Activated CD4-positive, alpha-beta T cell treated with anti-CD3 and anti-CD28 coated beads for 4 hours (primary cell): ENCODE measurements around the gene MGLL.
"Not testable (repeated sequence)": the region's sequence is repeated elsewhere in the genome, so short reads cannot be mapped to it uniquely, and the experiment has no call there.

Experiments used
- DNase-seq, 2 donors: peaks; one replicate each; pipeline ENCODE4 v3.0.0-alpha.2; 2020

Gene MGLL

DNA sequence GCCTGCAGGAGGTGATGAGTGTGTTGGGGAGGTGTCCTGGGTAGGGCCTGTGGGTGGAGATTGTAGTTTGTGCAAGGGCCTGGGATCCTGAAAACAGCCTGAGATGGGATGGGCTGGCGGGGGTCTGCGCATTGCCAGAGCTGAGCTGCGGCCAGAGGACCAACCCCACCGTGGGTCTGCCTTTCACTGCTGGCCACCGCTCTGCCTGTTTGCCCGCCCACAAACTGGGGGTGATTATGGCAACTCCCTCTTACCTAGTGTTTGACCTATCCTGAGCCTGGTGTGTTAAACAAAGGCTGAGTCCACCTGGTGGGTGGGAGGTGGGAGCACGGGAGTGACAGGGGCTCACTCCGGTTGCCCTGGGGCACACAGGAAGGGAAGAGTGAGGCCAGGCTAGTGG, 139.8 kb downstream of the MGLL start:
- DNase-seq, result no peak

DNA sequence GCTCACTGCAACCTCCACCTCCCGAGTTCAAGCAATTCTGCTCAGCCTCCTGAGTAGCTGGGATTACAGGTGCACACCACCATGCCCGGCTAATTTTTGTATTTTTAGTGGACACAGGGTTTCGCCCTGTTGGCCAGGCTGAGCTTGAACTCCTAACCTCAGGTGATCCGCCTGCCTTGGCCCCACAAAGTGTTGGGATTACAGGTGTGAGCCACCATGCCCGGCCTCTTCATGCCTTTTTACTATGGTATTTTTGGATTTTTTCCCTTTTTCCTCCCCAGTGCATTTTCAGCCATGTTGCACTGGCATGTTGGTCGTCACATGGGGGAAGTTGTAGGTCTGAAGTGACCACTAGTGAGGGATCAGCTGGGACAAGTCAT, 140.2 kb downstream of the MGLL start:
- not testable (repeated sequence) for DNase-seq

- DNase-seq, result no peak
Measured at GRCh38 chr3:127680798-127681221, 141.5 kb downstream of the MGLL start.

DNA sequence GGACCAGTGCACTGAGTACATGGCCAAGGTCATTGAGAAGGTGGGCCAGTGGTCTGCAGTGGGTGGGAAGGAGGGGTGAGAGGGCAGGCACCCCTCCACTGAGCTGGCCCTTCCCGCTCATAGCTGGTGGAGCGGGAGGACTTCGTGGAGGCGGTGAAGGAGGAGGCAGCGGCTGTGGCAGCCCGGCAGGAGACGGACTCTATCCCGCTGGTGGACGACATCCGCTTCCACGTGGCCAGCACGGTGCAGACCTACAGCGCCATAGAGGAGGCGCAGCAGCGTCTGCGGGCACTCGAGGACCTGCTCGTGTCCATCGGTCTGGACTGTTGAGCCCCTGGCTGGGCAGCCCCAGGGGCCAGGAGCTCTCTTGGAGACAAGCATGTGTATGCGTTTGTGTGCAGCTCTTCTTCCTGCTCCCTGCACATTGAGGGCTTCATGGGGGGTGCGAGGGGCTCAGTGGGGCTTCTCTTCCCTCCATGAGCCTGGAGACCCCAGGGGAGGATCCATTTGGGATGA, 142.1 kb downstream of the MGLL start:
- DNase-seq, result no peak

DNA sequence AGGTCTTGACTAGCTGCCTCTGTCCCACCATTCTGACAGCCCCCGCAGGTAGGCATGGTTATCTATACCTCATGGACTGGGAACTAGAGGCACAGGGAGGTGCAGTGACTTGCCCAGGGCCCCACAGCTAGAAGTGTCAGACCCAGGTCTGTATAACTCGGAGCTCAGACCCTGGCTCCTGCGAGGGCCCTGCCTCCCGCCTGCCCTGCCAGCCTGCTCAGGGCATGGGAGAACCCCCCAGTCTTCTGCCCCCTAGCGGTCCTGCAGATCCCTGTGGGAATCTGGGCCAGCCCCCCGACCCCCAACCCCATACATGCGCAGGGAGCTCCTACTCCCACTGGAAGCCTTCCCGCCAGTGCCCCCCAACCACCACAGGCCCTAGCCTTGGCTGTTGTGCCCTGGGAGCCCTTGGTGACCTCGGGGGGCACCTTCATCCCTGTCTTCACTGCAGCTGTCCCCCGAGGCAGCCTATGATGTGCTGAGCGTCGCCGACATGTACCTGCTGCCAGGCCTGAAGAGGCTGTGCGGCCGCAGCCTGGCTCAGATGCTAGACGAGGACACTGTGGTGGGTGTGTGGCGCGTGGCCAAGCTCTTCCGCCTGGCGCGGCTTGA, 142.7 kb downstream of the MGLL start:
- no peak for DNase-seq

- no peak for DNase-seq
Measured at GRCh38 chr3:127678611-127679533, 143.4 kb downstream of the MGLL start.

GRCh38 chr3:127678315-127678599, 144.1 kb downstream of the MGLL start:
- DNase-seq, result no peak

DNA sequence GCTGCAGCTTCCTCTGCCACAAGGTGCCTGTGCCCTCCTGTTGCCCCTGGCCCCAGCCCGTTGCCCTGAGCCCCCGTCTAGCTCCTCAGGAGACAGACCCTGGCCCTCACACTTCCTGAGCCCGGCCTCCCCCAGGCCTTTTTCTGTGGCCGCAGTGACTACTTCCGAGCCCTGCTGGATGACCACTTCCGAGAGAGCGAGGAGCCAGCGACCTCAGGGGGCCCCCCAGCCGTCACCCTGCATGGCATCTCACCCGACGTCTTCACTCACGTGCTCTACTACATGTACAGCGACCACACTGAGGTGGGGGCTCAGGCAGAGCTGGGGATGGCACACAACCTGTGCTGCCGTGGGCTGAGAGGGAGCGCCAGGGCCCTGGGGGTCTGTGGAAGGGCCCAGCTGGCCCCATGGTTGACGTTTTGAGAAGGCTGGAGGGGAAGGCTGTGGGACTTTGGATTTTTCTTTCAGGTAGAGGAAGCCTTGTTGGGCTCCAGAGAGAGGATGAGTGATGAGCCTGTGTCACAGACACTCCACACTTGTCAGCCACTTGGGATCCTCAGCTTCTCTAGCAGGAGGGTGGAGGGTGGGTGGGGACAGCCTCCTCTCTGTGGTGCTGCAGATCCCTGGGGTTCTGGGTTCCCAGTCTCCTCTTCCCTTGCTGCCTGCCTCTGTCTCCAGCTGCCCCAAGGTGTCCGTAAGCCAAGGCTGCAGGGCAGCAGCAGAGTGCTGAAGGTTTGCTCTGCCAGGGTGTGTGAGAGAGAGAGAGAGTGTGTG, 144.6 kb downstream of the MGLL start:
- no peak for DNase-seq

DNA sequence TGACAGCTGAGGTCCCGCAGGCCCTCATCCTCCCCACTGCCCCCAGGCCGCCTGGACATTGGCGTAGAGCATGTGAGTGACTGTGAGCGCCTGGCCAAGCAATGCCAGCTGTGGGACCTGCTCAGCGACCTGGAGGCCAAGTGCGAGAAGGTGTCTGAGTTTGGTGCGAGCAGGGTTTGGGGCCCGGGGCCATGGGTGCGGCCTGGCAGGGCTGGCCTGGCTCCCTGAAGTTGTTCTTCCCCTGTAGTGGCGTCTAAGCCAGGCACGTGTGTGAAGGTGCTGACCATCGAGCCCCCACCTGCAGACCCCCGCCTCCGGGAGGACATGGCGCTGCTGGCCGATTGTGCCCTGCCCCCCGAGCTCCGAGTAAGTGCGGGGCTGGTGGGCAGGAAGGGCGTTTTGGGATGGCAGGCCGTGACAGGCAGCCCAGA, 145.4 kb downstream of the MGLL start:
- DNase-seq, result no peak

DNA sequence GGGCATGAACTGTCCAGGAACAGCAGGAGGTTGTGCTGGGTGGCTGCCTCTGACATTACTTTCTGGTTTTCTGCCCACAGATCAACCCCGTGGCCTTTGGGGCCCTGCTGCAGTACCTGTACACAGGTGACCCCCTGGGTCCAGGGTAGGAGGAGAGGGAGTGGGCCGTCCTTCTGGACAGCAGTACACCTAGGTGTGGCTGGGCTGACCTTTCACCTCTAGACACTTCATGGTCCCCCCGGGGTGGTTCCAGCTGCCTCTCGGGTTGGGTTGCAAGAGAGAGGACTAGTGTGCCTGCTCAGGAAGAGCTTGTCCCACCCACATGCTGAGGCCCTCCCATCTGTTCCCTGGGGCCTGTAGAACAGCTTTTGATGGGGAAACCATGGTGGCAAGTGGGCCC, 145.9 kb downstream of the MGLL start:
- no peak for DNase-seq

DNA sequence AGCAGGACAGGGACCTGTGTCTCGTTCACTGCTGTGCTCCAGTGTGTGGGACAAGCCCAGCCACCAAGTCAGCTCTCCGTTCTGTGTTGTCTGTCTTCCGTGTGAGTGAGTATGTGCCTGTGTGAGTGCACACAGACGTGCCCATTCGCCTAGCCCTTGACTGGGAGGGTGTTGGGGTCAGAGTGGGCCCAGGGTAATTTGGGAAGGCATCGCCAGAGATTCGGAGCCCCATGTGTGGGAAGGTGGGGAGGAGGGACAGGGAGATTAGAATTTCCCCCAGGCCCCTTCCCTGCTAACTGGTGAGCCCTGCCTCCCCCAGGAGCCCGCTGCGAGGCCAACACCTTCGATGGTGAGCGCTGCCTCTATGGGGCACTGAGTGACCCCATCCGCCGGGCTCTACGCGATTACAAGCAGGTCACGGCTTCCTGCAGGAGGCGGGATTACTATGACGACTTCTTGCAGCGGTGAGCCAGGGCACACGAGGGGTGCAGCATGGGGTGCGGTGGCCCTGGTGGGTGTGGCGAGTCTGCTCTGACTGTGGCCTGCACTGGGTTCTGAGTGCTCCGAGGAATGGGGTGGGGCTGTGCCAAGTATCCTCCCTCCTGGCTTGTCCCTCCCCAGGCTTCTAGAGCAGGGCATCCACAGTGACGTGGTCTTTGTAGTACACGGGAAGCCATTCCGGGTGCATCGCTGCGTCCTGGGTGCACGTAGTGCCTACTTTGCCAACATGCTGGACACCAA, 146.5 kb downstream of the MGLL start:
- DNase-seq, result no peak

GRCh38 chr3:127674790-127675189, 147.5 kb downstream of the MGLL start:
- DNase-seq, result no peak

GRCh38 chr3:127674101-127674721, 148.1 kb downstream of the MGLL start:
- DNase-seq, result no peak

GRCh38 chr3:127673191-127674100, 148.9 kb downstream of the MGLL start:
- DNase-seq, result peak; percentile 42 to 44

DNA sequence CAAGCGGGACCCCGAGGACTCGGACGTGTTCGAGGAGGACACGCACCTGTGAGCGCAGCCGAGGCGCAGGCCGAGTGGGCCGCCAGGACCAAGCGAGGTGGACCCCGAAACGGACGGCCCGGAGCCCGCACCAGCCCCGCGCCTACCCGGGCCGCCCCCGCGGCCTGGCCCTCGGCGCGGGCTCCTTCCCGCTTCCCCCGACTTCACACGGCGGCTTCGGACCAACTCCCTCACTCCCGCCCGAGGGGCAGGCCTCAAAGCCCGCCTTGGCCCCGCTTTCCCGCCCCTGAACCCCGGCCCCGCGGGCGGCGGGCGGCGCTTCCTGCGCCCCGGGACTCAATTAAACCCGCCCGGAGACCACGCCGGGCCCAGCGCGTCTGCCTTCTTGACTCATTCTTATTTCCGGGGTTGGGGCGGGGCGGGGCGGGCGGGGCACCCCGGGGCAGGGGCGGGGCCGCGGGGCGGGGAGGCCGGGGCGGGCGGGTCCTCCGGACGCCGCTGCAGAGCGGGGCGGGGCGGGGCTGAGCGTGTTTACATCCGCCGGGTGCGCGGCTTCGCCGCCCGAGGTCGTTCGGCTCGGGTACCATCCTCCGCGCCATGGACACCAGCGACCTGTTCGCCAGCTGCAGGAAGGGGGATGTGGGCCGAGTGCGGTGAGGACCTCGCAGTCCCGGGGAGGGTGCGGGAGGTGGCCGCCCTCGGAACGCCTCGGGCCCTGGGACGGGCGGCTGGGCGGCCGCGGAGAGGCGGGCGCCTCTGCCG, 149.7 kb downstream of the MGLL start, which contains the start of gene ABTB1:
Gene ABTB1, plus strand, starts transcription at position 524 of the 762 bp plus-strand sequence. Its CDS starts 74 bp downstream, at position 598.
- peak; percentile 82 to 87 for DNase-seq

GRCh38 chr3:127671523-127672428, 150.5 kb downstream of the MGLL start:
- peak; percentile 12 to 26 for DNase-seq

GRCh38 chr3:127670761-127671522, 151.4 kb downstream of the MGLL start:
- no peak for DNase-seq

GRCh38 chr3:127670229-127670559, 152.1 kb downstream of the MGLL start:
- DNase-seq, result no peak
